K562 (cell line): ENCODE results near the gene CHCHD10. TPM values are rescaled to one million over a fixed set of nuclear protein-coding genes. Genes with fewer than 3 reads are reported as not detected.

ENCODE experiments used
- BDP1 ChIP-seq: IDR thresholded peaks from 3 replicates; pipeline ENCODE4 v1.6.1; 2011; ENCODE audit not compliant: insufficient read length, insufficient read depth
- CREB1 ChIP-seq, 2 experiments: sonication (generic) in 1 of 2; formaldehyde crosslinking in 1 of 2; IDR thresholded peaks; 2 replicates each; pipeline versions ENCODE4 v1.6.1 to v1.8.0; 2012 to 2022; ENCODE audit warnings: inconsistent platforms in 1 of 2, mild to moderate bottlenecking in 1 of 2, missing genetic modification reagents in 1 of 2, moderate library complexity in 1 of 2
- E2F5 ChIP-seq: sonication (generic); formaldehyde crosslinking; IDR thresholded peaks from 2 replicates; pipeline ENCODE4 v1.8.0; 2022; ENCODE audit warnings: mild to moderate bottlenecking, missing genetic modification reagents
- ERF ChIP-seq: fragments of 450-650 bp; formaldehyde crosslinking; IDR thresholded peaks from 2 replicates; pipeline ENCODE4 v1.4.0; 2020; ENCODE audit warnings: mild to moderate bottlenecking, mixed read lengths
- ETS1 ChIP-seq: conservative IDR thresholded peaks from 2 replicates; pipeline ENCODE4 v1.6.1; 2011; ENCODE audit warnings: low read depth, mild to moderate bottlenecking, low read length; ENCODE audit not compliant: control insufficient read depth
- FUS ChIP-seq: fragments of 200-400 bp; formaldehyde crosslinking; optimal IDR thresholded peaks from 2 replicates; pipeline ENCODE3; 2017; ENCODE audit warnings: low read depth, low read length
- GATAD2A ChIP-seq: fragments of 450-650 bp; IDR thresholded peaks from 2 replicates; pipeline ENCODE4 v1.6.1; 2017
- GTF2E2 ChIP-seq: fragments of 200-800 bp; sonication (Bioruptor generic); IDR thresholded peaks from 2 replicates; pipeline ENCODE4 v1.6.1; 2016; ENCODE audit warnings: missing genetic modification characterization, missing compliant biosample characterization
- HDAC2 ChIP-seq: fragments of 450-650 bp; IDR thresholded peaks from 2 replicates; pipeline ENCODE4 v1.6.1; 2016; ENCODE audit warnings: mild to moderate bottlenecking
- KAT2B ChIP-seq: IDR thresholded peaks from one replicate; pipeline ENCODE4 v1.6.1; 2012; ENCODE audit warnings: low read depth, mild to moderate bottlenecking, control low read depth, inconsistent platforms, low read length, moderate library complexity
- MAFF ChIP-seq: IDR thresholded peaks from 2 replicates; pipeline ENCODE4 v1.6.1; 2012; ENCODE audit warnings: low read length, improper control_type of control experiment
- NFATC3 ChIP-seq: fragments of 450-650 bp; IDR thresholded peaks from 2 replicates; pipeline ENCODE4 v1.6.1; 2017; ENCODE audit warnings: mild to moderate bottlenecking
- NR3C1 ChIP-seq: sonication (generic); formaldehyde crosslinking; IDR thresholded peaks from 2 replicates; pipeline ENCODE4 v1.8.1; 2022; ENCODE audit warnings: missing genetic modification reagents
- RAD21 ChIP-seq, 2 experiments: fragments of 250-450 bp in 1 of 2; fragments of 450-650 bp in 1 of 2; sonication (Bioruptor Pico) in 1 of 2; formaldehyde crosslinking in 1 of 2; IDR thresholded peaks in 1 of 2; conservative IDR thresholded peaks in 1 of 2; 2 replicates each; pipeline versions ENCODE4 v1.4.0 to v1.8.0; 2020 to 2022; ENCODE audit warnings: mild to moderate bottlenecking in 2 of 2, moderate library complexity in 1 of 2
- SMAD1 ChIP-seq: fragments of 150-350 bp; IDR thresholded peaks from 2 replicates; pipeline ENCODE4 v1.6.1; 2014; ENCODE audit warnings: low read length, low read depth; ENCODE audit not compliant: partially characterized antibody
- SMARCC2 ChIP-seq: fragments of 450-650 bp; IDR thresholded peaks from 2 replicates; pipeline ENCODE4 v1.6.1; 2017; ENCODE audit warnings: antibody characterized with exemption, moderate library complexity, mild to moderate bottlenecking, low read depth
- SOX6 ChIP-seq: fragments of 450-650 bp; IDR thresholded peaks from 2 replicates; pipeline ENCODE4 v1.6.1; 2014; ENCODE audit warnings: mild to moderate bottlenecking
- SRSF7 ChIP-seq: fragments of 200-400 bp; formaldehyde crosslinking; optimal IDR thresholded peaks from 2 replicates; pipeline ENCODE3; 2017; ENCODE audit warnings: mild to moderate bottlenecking, low read depth, low read length
- TBP ChIP-seq: optimal IDR thresholded peaks from 2 replicates; pipeline ENCODE3; 2011; ENCODE audit warnings: low read depth, low read length, improper control_type of control experiment
- TFE3 ChIP-seq: fragments of 450-650 bp; formaldehyde crosslinking; IDR thresholded peaks from 2 replicates; pipeline ENCODE4 v1.4.0; 2020; ENCODE audit warnings: mild to moderate bottlenecking, mixed read lengths
- U2AF2 ChIP-seq: fragments of 200-400 bp; formaldehyde crosslinking; optimal IDR thresholded peaks from 2 replicates; pipeline ENCODE3; 2017; ENCODE audit warnings: low read depth, mild to moderate bottlenecking, low read length
- ZBTB7A ChIP-seq: IDR thresholded peaks from 2 replicates; pipeline ENCODE4 v1.6.1; 2011; ENCODE audit warnings: low read depth, mild to moderate bottlenecking, low read length, moderate library complexity, borderline replicate concordance; ENCODE audit not compliant: control insufficient read depth
- ZNF239 ChIP-seq: fragments of 250-450 bp; sonication (Bioruptor Pico); IDR thresholded peaks from 2 replicates; pipeline ENCODE4 v1.4.0; 2020; ENCODE audit warnings: mild to moderate bottlenecking
- ZNF384 ChIP-seq: IDR thresholded peaks from 2 replicates; pipeline ENCODE4 v1.6.1; 2012; ENCODE audit warnings: low read depth, low read length, improper control_type of control experiment
- polyA plus RNA-seq, 8 experiments: library from polyadenylated mRNA; depleted of rRNA in 4 of 8; stranded (reverse) in 5 of 8; unstranded in 3 of 8; fragments of >200 nt; fragmentation: Nextera tagmentation in 2 of 8; fragmentation: Illumina TruSeq in 1 of 8; extraction: Ambion mirVana in 2 of 8; extraction: Trizol in 1 of 8; gene quantifications; 2 replicates each; pipeline versions ENCODE4 v1.2.1 to v1.2.3, GENCODE V29; 2011 to 2014; ENCODE audit warnings: inconsistent platforms in 1 of 8, missing spikeins in 1 of 8
- total RNA-seq, 7 experiments: library from RNA; depleted of rRNA in 6 of 7; stranded (reverse); fragments of >200 nt in 6 of 7; fragmentation: Illumina TruSeq in 2 of 7; extraction: Trizol in 2 of 7; gene quantifications; 2 replicates each; pipeline versions ENCODE4 v1.2.1 to v1.2.3, GENCODE V29; 2011 to 2021; ENCODE audit warnings: low replicate concordance in 1 of 7

Gene CHCHD10
- total and polyA plus RNA-seq, 9 of the 15 experiments (the other 6 are each of a cell fraction or from before 2014, with no cell fraction given) = 15.2 to 292 (median 102) TPM

- TF ChIP-seq KAT2B (no peak), RAD21 (CRISPR knock-in tag; conservative IDR thresholded peaks at IDR 0.05 in 1 of 2, IDR thresholded peaks at IDR 0.05 in 1 of 2) (no peak), SMARCC2 (no peak), FUS (no peak), SMAD1 (no peak), GTF2E2 (tag) (no peak), SRSF7 (no peak), NR3C1 (CRISPR knock-in tag) (no peak), NFATC3 (no peak), MAFF (no peak), SOX6 (no peak), ZBTB7A (0 out of 2 replicates have a peak, but pooled peaks have one; percentile 32), TBP (peak; percentile 81), U2AF2 (no peak), ZNF239 (no peak), HDAC2 (no peak), TFE3 (no peak), ZNF384 (no peak), CREB1 (IDR thresholded peaks at IDR 0.05) (peak; percentile 95), CREB1 (CRISPR knock-in tag; IDR thresholded peaks at IDR 0.05) (peak; percentile 98), BDP1 (no peak), ERF (CRISPR knock-in tag) (no peak), E2F5 (CRISPR knock-in tag) (no peak), ETS1 (peak; percentile 52; the same call in 1 of the 2 replicates), GATAD2A (no peak)
Measured at GRCh38 chr22:23716811-23717801, 50.7 kb downstream of the CHCHD10 start (continued).
